Measurements from ENCODE around the gene SCN1B. TPM values are rescaled to one million over a fixed set of nuclear protein-coding genes. Genes with fewer than 3 reads are reported as not detected.

The SCN1B gene
- total RNA-seq, 4 donors from 2014 or later, result 194 to 469 (median 289) TPM

- Histone ChIP-seq H3K9me3 (no peaks in the 10 kb centered on the region), H3K36me3 (no peaks in the 10 kb centered on the region), H3K27ac (peak overlapping the region in 1 of 4 donors; percentile 4), H3K4me3 (no peak overlapping the region), H3K27me3 (no peaks in the 10 kb centered on the region), H3K4me1 (peaks cover 23 to 33% of the 10 kb centered on the region in 2 donors)
- TF ChIP-seq, protein P1, sequence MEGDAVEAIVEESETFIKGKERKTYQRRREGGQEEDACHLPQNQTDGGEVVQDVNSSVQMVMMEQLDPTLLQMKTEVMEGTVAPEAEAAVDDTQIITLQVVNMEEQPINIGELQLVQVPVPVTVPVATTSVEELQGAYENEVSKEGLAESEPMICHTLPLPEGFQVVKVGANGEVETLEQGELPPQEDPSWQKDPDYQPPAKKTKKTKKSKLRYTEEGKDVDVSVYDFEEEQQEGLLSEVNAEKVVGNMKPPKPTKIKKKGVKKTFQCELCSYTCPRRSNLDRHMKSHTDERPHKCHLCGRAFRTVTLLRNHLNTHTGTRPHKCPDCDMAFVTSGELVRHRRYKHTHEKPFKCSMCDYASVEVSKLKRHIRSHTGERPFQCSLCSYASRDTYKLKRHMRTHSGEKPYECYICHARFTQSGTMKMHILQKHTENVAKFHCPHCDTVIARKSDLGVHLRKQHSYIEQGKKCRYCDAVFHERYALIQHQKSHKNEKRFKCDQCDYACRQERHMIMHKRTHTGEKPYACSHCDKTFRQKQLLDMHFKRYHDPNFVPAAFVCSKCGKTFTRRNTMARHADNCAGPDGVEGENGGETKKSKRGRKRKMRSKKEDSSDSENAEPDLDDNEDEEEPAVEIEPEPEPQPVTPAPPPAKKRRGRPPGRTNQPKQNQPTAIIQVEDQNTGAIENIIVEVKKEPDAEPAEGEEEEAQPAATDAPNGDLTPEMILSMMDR (IDR thresholded peaks at IDR 0.05 in 4 of 5, conservative IDR thresholded peaks at IDR 0.05 in 1 of 5), result no peak
- no peak for TF ChIP-seq POLR2A (IDR thresholded peaks at IDR 0.05)
- DNase-seq (no peak), ATAC-seq (no peak)
- intact Hi-C loops (cut with DNase I; ENCODE audit: low total_unique reads), result no loop called here
- in situ Hi-C loops (cut with MboI; ENCODE audit: low sequenced_read_pairs in 4 of 4), result loop anchor here in 1 of 4 donors (10.0 kb wide), 1 partner anchor 71 kb away; the partner anchor contains the start of genes FXYD1 and LGI4
Measured at GRCh38 chr19:35063940-35064818, 33.9 kb downstream of the SCN1B start.

DNA sequence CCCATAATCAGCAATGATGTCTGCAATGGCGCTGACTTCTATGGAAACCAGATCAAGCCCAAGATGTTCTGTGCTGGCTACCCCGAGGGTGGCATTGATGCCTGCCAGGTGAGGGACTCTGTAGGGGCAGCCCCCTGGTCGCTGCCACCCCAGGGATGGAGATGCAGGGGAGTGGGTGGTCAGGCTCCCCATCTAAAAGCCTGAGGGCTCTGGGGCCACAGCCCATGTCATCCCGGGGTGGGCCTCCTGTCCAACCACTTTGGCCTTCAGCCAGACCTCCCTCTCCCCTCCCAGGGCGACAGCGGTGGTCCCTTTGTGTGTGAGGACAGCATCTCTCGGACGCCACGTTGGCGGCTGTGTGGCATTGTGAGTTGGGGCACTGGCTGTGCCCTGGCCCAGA lies 35.3 kb downstream of the SCN1B start:
- in situ Hi-C loops (cut with MboI; ENCODE audit: low sequenced_read_pairs in 4 of 4) (loop anchor here in 2 of 4 donors (5.0 to 10.0 kb wide), 2 partner anchors 69 to 72 kb away; partner anchors contain the start of genes FXYD1 (in 2 of the 2) and LGI4 (in 2 of the 2)), intact Hi-C loops (cut with DNase I; ENCODE audit: low total_unique reads) (loop anchor here (5.0 kb wide), 1 partner anchor 202 kb away; the partner anchor contains the start of gene USF2)
- Histone ChIP-seq H3K4me3 (no peak overlapping the region), H3K36me3 (no peaks in the 10 kb centered on the region), H3K9me3 (no peaks in the 10 kb centered on the region), H3K4me1 (peaks cover 23 to 37% of the 10 kb centered on the region in 2 donors), H3K27ac (no peak overlapping the region), H3K27me3 (no peaks in the 10 kb centered on the region)
- DNase-seq, result no peak
- no peak for TF ChIP-seq POLR2A (IDR thresholded peaks at IDR 0.05)
- TF ChIP-seq, protein P1 (IDR thresholded peaks at IDR 0.05 in 4 of 5, conservative IDR thresholded peaks at IDR 0.05 in 1 of 5), result no peak
- no peak for ATAC-seq

DNA sequence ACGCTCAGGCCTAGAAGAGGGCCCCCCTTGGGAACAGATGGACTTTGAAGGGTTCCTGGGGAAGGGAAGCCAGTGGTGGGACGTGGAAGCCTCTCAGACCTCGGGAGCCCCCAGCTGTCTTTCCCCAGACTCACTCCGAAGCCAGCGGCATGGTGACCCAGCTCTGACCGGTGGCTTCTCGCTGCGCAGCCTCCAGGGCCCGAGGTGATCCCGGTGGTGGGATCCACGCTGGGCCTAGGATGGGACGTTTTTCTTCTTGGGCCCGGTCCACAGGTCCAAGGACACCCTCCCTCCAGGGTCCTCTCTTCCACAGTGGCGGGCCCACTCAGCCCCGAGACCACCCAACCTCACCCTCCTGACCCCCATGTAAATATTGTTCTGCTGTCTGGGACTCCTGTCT lies 35.9 kb downstream of the SCN1B start:
- Histone ChIP-seq H3K27me3 (no peaks in the 10 kb centered on the region), H3K4me1 (peaks cover 23 to 37% of the 10 kb centered on the region in 2 donors), H3K36me3 (no peaks in the 10 kb centered on the region), H3K4me3 (no peak overlapping the region), H3K9me3 (no peaks in the 10 kb centered on the region), H3K27ac (peak overlapping the region in 3 of 4 donors; percentile 52 to 80 (median 60))
- no peak for DNase-seq
- in situ Hi-C loops (cut with MboI; ENCODE audit: low sequenced_read_pairs in 4 of 4) (loop anchor here in 2 of 4 donors (5.0 to 10.0 kb wide), 2 partner anchors 69 to 71 kb away; partner anchors contain the start of genes FXYD1 (in 2 of the 2) and LGI4 (in 2 of the 2)), intact Hi-C loops (cut with DNase I; ENCODE audit: low total_unique reads) (loop anchor here (2.0 to 5.0 kb wide), 3 partner anchors 21 to 201 kb away; partner anchors contain the start of genes LGI4 and USF2)
- ATAC-seq, result no peak
- TF ChIP-seq, protein P1 (IDR thresholded peaks at IDR 0.05 in 4 of 5, conservative IDR thresholded peaks at IDR 0.05 in 1 of 5), result no peak
- TF ChIP-seq POLR2A (IDR thresholded peaks at IDR 0.05), result no peak

GRCh38 chr19:35066691-35067563 lies 36.7 kb downstream of the SCN1B start:
- DNase-seq, result peak; percentile 72 to 84
- Histone ChIP-seq H3K9me3 (no peaks in the 10 kb centered on the region), H3K36me3 (no peaks in the 10 kb centered on the region), H3K27me3 (no peaks in the 10 kb centered on the region), H3K4me3 (no peak overlapping the region), H3K27ac (peak overlapping the region; percentile 52 to 80 (median 60)), H3K4me1 (peaks cover 22 to 34% of the 10 kb centered on the region in 2 donors)
- ATAC-seq, result peak; percentile 59 to 79
- intact Hi-C loops (cut with DNase I; ENCODE audit: low total_unique reads) (loop anchor here (1.0 to 5.0 kb wide), 6 partner anchors 22 to 200 kb away; partner anchors contain the start of genes LGI4 and USF2), in situ Hi-C loops (cut with MboI; ENCODE audit: low sequenced_read_pairs in 4 of 4) (loop anchor here in 2 of 4 donors (5.0 to 10.0 kb wide), 2 partner anchors 68 to 70 kb away; partner anchors contain the start of genes FXYD1 (in 2 of the 2) and LGI4 (in 2 of the 2))
- peak in 1 of 2 donors; percentile 36 for TF ChIP-seq POLR2A (IDR thresholded peaks at IDR 0.05)
- TF ChIP-seq, protein P1 (IDR thresholded peaks at IDR 0.05 in 4 of 5, conservative IDR thresholded peaks at IDR 0.05 in 1 of 5), result peak; percentile 89 to 96 (median 94)
